IMR-90 (cell line): Measurements from ENCODE around the gene QSOX2. TPM values are rescaled to one million over a fixed set of nuclear protein-coding genes. Genes with fewer than 3 reads are reported as not detected.

ENCODE experiments used
- ATAC-seq: fragments of 200-7000 bp; cut with Tn5 transposase; 2 replicates; pipeline ENCODE4 v1.9.1; 2020; ENCODE audit warnings: low read depth, mild to moderate bottlenecking, moderate library complexity
- BruUV-seq: library from RNA; stranded (reverse); fragments of 400-500 nt; replicated peaks from 2 replicates; lab custom pipeline; 2021; lab: Mats Ljungman, UMichigan
- CTCF ChIA-PET: fragments of 300-600 bp; formaldehyde crosslinking; extraction: SDS; loops from one replicate; lab custom pipeline; 2021; ENCODE audit warnings: antibody characterized with exemption; lab: Yijun Ruan, JAX
- POLR2A ChIA-PET: fragments of 300-600 bp; sonication (Branson Sonifier 250); formaldehyde crosslinking; loops from one replicate; lab custom pipeline; 2022; ENCODE audit warnings: antibody characterized with exemption; ENCODE audit not compliant: unreplicated experiment; lab: Charles Lee
- DNase-seq: peaks from one replicate; pipeline ENCODE4 v3.0.0; 2013
- H2AFZ ChIP-seq: replicated peaks from 2 replicates; pipeline ENCODE3; 2013; ENCODE audit warnings: low read length, mild to moderate bottlenecking; ENCODE audit not compliant: poor library complexity
- H2AK5ac ChIP-seq: 2 replicates; pipeline ENCODE4 v1.6.1; 2013; ENCODE audit warnings: low read depth, low read length, inconsistent platforms
- H2AK9ac ChIP-seq: replicated peaks from 2 replicates; pipeline ENCODE3; 2013; ENCODE audit warnings: mild to moderate bottlenecking, low read depth, low read length, moderate library complexity; ENCODE audit not compliant: poor library complexity
- H2BK120ac ChIP-seq: 2 replicates; pipeline ENCODE4 v1.6.1; 2013; ENCODE audit warnings: low read depth, low read length, inconsistent platforms
- H2BK15ac ChIP-seq: 3 replicates; pipeline ENCODE4 v1.6.1; 2013; ENCODE audit warnings: low read depth, low read length, inconsistent platforms
- H2BK20ac ChIP-seq: 2 replicates; pipeline ENCODE4 v1.6.1; 2013; ENCODE audit warnings: low read depth, mild to moderate bottlenecking, inconsistent platforms, low read length, moderate library complexity
- H2BK5ac ChIP-seq: 2 replicates; pipeline ENCODE4 v1.6.1; 2013; ENCODE audit warnings: mild to moderate bottlenecking, low read depth, low read length, inconsistent platforms; ENCODE audit not compliant: poor library complexity, severe bottlenecking
- H3K14ac ChIP-seq: replicated peaks from 2 replicates; pipeline ENCODE4 v1.6.1; 2013; ENCODE audit warnings: low read depth, low read length, inconsistent platforms
- H3K18ac ChIP-seq: 2 replicates; pipeline ENCODE4 v1.6.1; 2013; ENCODE audit warnings: low read depth, low read length, control low read depth
- H3K23ac ChIP-seq: 2 replicates; pipeline ENCODE4 v1.6.1; 2013; ENCODE audit warnings: low read depth, low read length, inconsistent platforms
- H3K27ac ChIP-seq: 2 replicates; pipeline ENCODE4 v1.5.1; 2013; ENCODE audit warnings: mild to moderate bottlenecking, control low read depth, low read length; ENCODE audit not compliant: insufficient read depth
- H3K27me3 ChIP-seq: 2 replicates; pipeline ENCODE4 v1.6.1; 2013; ENCODE audit warnings: low read length; ENCODE audit not compliant: control insufficient read depth, insufficient read depth
- H3K36me3 ChIP-seq: 2 replicates; pipeline ENCODE4 v1.6.1; 2013; ENCODE audit warnings: low read length, mixed read lengths; ENCODE audit not compliant: control insufficient read depth, insufficient read depth
- H3K4ac ChIP-seq: 2 replicates; pipeline ENCODE4 v1.6.1; 2013; ENCODE audit warnings: low read depth, low read length, inconsistent platforms
- H3K4me1 ChIP-seq: 2 replicates; pipeline ENCODE4 v1.6.1; 2013; ENCODE audit warnings: low read length, mixed read lengths; ENCODE audit not compliant: control insufficient read depth, insufficient read depth
- H3K4me2 ChIP-seq: 2 replicates; pipeline ENCODE4 v1.6.1; 2013; ENCODE audit warnings: low read depth, mild to moderate bottlenecking, control low read depth, low read length, moderate library complexity
- H3K4me3 ChIP-seq: 2 replicates; pipeline ENCODE4 v1.5.1; 2013; ENCODE audit warnings: low read depth, mild to moderate bottlenecking, control low read depth, low read length, moderate library complexity; ENCODE audit not compliant: insufficient read depth
- H3K56ac ChIP-seq: 2 replicates; pipeline ENCODE4 v1.6.1; 2013; ENCODE audit warnings: low read length, inconsistent platforms; ENCODE audit not compliant: insufficient read depth; ENCODE audit errors: extremely low read depth
- H3K79me1 ChIP-seq, 2 experiments: 2 replicates each; pipeline ENCODE4 v1.6.1; 2013; ENCODE audit warnings: low read length in 2 of 2, inconsistent platforms in 1 of 2, low read depth in 1 of 2
- H3K9ac ChIP-seq: 2 replicates; pipeline ENCODE4 v1.6.1; 2013; ENCODE audit warnings: low read depth, low read length, control low read depth
- H3K9me1 ChIP-seq: 2 replicates; pipeline ENCODE4 v1.6.1; 2013; ENCODE audit warnings: low read length, inconsistent platforms; ENCODE audit not compliant: insufficient read depth
- H3K9me3 ChIP-seq: 2 replicates; pipeline ENCODE4 v1.6.1; 2013; ENCODE audit warnings: low read length; ENCODE audit not compliant: control insufficient read depth, insufficient read depth
- H4K20me1 ChIP-seq: 2 replicates; pipeline ENCODE4 v1.6.1; 2013; ENCODE audit warnings: low read length, inconsistent platforms; ENCODE audit not compliant: insufficient read depth
- H4K5ac ChIP-seq: 2 replicates; pipeline ENCODE4 v1.6.1; 2013; ENCODE audit warnings: mild to moderate bottlenecking, low read depth, low read length, control low read depth
- H4K8ac ChIP-seq, 2 experiments: 2 replicates each; pipeline ENCODE4 v1.6.1; 2013; ENCODE audit warnings: low read depth in 2 of 2, low read length in 2 of 2, control low read depth in 1 of 2, inconsistent platforms in 1 of 2
- H4K91ac ChIP-seq: 2 replicates; pipeline ENCODE4 v1.6.1; 2013; ENCODE audit warnings: low read depth, low read length, inconsistent platforms; ENCODE audit not compliant: insufficient read depth
- CHD1 ChIP-seq: IDR thresholded peaks from 2 replicates; pipeline ENCODE4 v1.6.1; 2012; ENCODE audit warnings: low read depth, low read length, improper control_type of control experiment
- CTCF ChIP-seq: conservative IDR thresholded peaks from 2 replicates; pipeline ENCODE4 v1.5.1; 2012; ENCODE audit warnings: mild to moderate bottlenecking, low read depth, low read length, improper control_type of control experiment
- FOS ChIP-seq: fragments of 150-350 bp; IDR thresholded peaks from 2 replicates; pipeline ENCODE4 v1.6.1; 2016; ENCODE audit warnings: low read depth, low read length
- MAFK ChIP-seq: IDR thresholded peaks from 2 replicates; pipeline ENCODE4 v1.6.1; 2012; ENCODE audit warnings: low read depth, low read length, improper control_type of control experiment
- MAZ ChIP-seq: IDR thresholded peaks from 2 replicates; pipeline ENCODE4 v1.6.1; 2012; ENCODE audit warnings: low read depth, mild to moderate bottlenecking, low read length, improper control_type of control experiment, moderate library complexity, borderline replicate concordance
- MXI1 ChIP-seq: IDR thresholded peaks from 2 replicates; pipeline ENCODE4 v1.6.1; 2012; ENCODE audit warnings: low read depth, mild to moderate bottlenecking, low read length, moderate library complexity, borderline replicate concordance
- POLR2A ChIP-seq: IDR thresholded peaks from 2 replicates; pipeline ENCODE4 v1.6.1; 2012; ENCODE audit warnings: mild to moderate bottlenecking, low read depth, low read length
- RAD21 ChIP-seq: IDR thresholded peaks from 2 replicates; pipeline ENCODE4 v1.6.1; 2012; ENCODE audit warnings: low read length, improper control_type of control experiment
- RCOR1 ChIP-seq: IDR thresholded peaks from 2 replicates; pipeline ENCODE4 v1.6.1; 2012; ENCODE audit warnings: mild to moderate bottlenecking, low read length, improper control_type of control experiment; ENCODE audit not compliant: insufficient replicate concordance
- RFX5 ChIP-seq: IDR thresholded peaks from 2 replicates; pipeline ENCODE4 v1.8.0; 2012; ENCODE audit warnings: low read depth, mild to moderate bottlenecking, low read length, moderate library complexity
- WGBS, 2 experiments: methylation state at CpG; one replicate each; pipeline versions ENCODE4 v1.1.5 to v1.1.7; 2013; ENCODE audit warnings: missing lambda C conversion rate in 2 of 2; ENCODE audit not compliant: insufficient read length in 1 of 2; ENCODE audit errors: extremely low coverage in 2 of 2; 5-methylcytosine and 5-hydroxymethylcytosine counted together
- dilution Hi-C: fragments of 300-500 bp; cut with HindIII; formaldehyde crosslinking; loops from one replicate; pipeline ENCODE4 v1.14.3; 2018; ENCODE audit warnings: low sequenced_read_pairs; ENCODE audit not compliant: unreplicated experiment
- in situ Hi-C: fragments of 300-500 bp; cut with MboI; formaldehyde crosslinking; loops from 3 replicates; pipeline ENCODE4 v1.14.3; 2019; ENCODE audit warnings: low sequenced_read_pairs, inconsistent platforms, mixed read lengths
- intact Hi-C: fragments of 100-400 bp; cut with micrococcal nuclease; formaldehyde crosslinking; loops from 2 replicates; pipeline ENCODE4 v1.10.0; 2022
- polyA plus RNA-seq, 3 experiments: library from polyadenylated mRNA; depleted of rRNA; stranded (reverse); fragments of >200 nt; gene quantifications; 2 replicates each; pipeline ENCODE4 v1.2.3, GENCODE V29; 2012; ENCODE audit warnings: low replicate concordance in 1 of 3
- total RNA-seq: library from RNA; depleted of rRNA; stranded (reverse); fragments of >200 nt; gene quantifications from 2 replicates; pipeline ENCODE4 v1.2.3, GENCODE V29; 2012
- TF ChIP-seq, protein P1 (sequence below): fragments of 150-350 bp; IDR thresholded peaks from 2 replicates; pipeline ENCODE4 v1.6.1; 2017; ENCODE audit warnings: mild to moderate bottlenecking, antibody characterized with exemption, low read length, low read depth

QSOX2 gene
- total and polyA plus RNA-seq, 2 of the 4 experiments (the other 2 are of a cell fraction) = 5.9 to 12.9 TPM

GRCh38 chr9:136225366-136225747 is 20.3 kb downstream of the QSOX2 start:
- no peak overlapping the region for H4K91ac ChIP-seq
- in situ Hi-C loops (no loop called here), intact Hi-C loops (no loop called here), dilution Hi-C loops (no loop called here)
- no peak overlapping the region for H2BK15ac ChIP-seq
- no peak for TF ChIP-seq MXI1
- TF ChIP-seq CHD1 = no peak
- no peak for TF ChIP-seq RAD21
- no peak for TF ChIP-seq CTCF
- TF ChIP-seq MAZ = no peak
- TF ChIP-seq, protein P1, sequence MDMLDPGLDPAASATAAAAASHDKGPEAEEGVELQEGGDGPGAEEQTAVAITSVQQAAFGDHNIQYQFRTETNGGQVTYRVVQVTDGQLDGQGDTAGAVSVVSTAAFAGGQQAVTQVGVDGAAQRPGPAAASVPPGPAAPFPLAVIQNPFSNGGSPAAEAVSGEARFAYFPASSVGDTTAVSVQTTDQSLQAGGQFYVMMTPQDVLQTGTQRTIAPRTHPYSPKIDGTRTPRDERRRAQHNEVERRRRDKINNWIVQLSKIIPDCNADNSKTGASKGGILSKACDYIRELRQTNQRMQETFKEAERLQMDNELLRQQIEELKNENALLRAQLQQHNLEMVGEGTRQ = no peak
- no peak for TF ChIP-seq RCOR1
- no peak for TF ChIP-seq POLR2A
- TF ChIP-seq MAFK = no peak
- TF ChIP-seq FOS = no peak
- no peak for TF ChIP-seq RFX5
- no peak overlapping the region for H3K56ac ChIP-seq
- H3K36me3 ChIP-seq = peaks cover 14% of the 10 kb centered on the region
- peaks cover 8 to 32% of the 10 kb centered on the region in 2 experiments; a peak in 3 of 4 replicates for H3K79me1 ChIP-seq
- 93% methylated on average over 15 of the region's 19 CpGs; no CpG with 5 or more reads in 1 of the 2 experiments for WGBS, 2 experiments
- no peak overlapping the region for H4K5ac ChIP-seq
- H3K23ac ChIP-seq = no peak overlapping the region
- POLR2A ChIA-PET = no interaction called here
- DNase-seq (no peak), ATAC-seq (no peak)
- no peaks in the 10 kb centered on the region for H3K27me3 ChIP-seq
- H4K8ac ChIP-seq = no peak overlapping the region
- peaks cover 9% of the 10 kb centered on the region; the same call in 1 of the 2 replicates for H3K9me1 ChIP-seq
- no peak overlapping the region for H3K27ac ChIP-seq
- H3K18ac ChIP-seq = no peak overlapping the region
- H3K4ac ChIP-seq = no peak overlapping the region
- peaks cover 40% of the 10 kb centered on the region for H4K20me1 ChIP-seq
- H3K4me1 ChIP-seq = peaks cover 6% of the 10 kb centered on the region; the same call in 1 of the 2 replicates
- H2AFZ ChIP-seq = no peak overlapping the region
- H3K9ac ChIP-seq = no peak overlapping the region
- H3K4me2 ChIP-seq = no peak overlapping the region
- no peak overlapping the region for H2BK120ac ChIP-seq
- no peak overlapping the region for H3K4me3 ChIP-seq
- no peak overlapping the region for H2AK9ac ChIP-seq
- H2AK5ac ChIP-seq = no peak overlapping the region
- H2BK20ac ChIP-seq = no peak overlapping the region
- no peak overlapping the region for H3K14ac ChIP-seq
- no peaks in the 10 kb centered on the region for H3K9me3 ChIP-seq
- no peak overlapping the region for H2BK5ac ChIP-seq
- BruUV-seq = no TSS peak
- CTCF ChIA-PET = no interaction called here
